Measurements from ENCODE around the gene CHST14.

DNA sequence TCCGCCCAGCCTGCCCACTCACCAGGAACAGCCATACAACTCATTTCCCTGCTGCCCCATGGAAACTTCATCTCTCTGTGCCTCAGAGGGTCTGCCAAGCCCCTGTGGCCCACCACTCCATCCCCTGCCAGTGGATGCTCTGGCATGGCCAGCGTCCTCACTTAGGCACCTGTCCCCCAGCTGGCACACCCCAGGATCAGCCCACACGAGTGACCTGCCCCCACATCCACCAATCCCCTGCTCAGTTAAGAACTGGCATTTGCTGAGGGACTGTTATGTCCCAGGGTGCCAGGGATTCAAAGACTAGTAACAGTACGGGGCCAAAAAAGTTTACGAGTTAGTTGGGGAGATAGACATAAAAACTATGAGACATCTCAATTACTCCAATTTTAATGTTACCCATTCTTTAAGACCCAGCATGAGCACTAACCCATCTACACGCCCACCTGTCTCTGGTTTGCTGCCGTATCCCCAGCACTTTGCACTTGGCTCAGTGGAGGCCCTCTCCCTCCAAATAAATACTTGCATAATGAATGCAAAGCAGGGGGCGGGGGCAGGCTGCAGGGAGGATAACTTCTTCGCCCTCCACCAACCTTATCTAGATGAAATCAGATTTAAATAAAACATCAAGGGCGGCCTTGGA, 41.6 kb upstream of the CHST14 start:
- TF ChIP-seq SIN3A (IDR thresholded peaks at IDR 0.05; ENCODE audit: borderline replicate concordance, insufficient read depth, low read length) = no peak
- no peak for TF ChIP-seq POLR2AphosphoS5 (IDR thresholded peaks at IDR 0.05; ENCODE audit: low read depth, low read length)
- TF ChIP-seq, protein P1, sequence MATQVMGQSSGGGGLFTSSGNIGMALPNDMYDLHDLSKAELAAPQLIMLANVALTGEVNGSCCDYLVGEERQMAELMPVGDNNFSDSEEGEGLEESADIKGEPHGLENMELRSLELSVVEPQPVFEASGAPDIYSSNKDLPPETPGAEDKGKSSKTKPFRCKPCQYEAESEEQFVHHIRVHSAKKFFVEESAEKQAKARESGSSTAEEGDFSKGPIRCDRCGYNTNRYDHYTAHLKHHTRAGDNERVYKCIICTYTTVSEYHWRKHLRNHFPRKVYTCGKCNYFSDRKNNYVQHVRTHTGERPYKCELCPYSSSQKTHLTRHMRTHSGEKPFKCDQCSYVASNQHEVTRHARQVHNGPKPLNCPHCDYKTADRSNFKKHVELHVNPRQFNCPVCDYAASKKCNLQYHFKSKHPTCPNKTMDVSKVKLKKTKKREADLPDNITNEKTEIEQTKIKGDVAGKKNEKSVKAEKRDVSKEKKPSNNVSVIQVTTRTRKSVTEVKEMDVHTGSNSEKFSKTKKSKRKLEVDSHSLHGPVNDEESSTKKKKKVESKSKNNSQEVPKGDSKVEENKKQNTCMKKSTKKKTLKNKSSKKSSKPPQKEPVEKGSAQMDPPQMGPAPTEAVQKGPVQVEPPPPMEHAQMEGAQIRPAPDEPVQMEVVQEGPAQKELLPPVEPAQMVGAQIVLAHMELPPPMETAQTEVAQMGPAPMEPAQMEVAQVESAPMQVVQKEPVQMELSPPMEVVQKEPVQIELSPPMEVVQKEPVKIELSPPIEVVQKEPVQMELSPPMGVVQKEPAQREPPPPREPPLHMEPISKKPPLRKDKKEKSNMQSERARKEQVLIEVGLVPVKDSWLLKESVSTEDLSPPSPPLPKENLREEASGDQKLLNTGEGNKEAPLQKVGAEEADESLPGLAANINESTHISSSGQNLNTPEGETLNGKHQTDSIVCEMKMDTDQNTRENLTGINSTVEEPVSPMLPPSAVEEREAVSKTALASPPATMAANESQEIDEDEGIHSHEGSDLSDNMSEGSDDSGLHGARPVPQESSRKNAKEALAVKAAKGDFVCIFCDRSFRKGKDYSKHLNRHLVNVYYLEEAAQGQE (IDR thresholded peaks at IDR 0.05; ENCODE audit: insufficient read depth in 1 of 2, low read depth in 2 of 2, low read length in 2 of 2) = no peak
- no peak for TF ChIP-seq TAF1 (IDR thresholded peaks at IDR 0.05; ENCODE audit: borderline replicate concordance, insufficient read depth, low read length)
- no peak for TF ChIP-seq FOXP2 (optimal IDR thresholded peaks at IDR 0.05; ENCODE audit: borderline replicate concordance, extremely low read depth, extremely low read length, insufficient read depth)
